SU-DHL-6 (cell line): ENCODE measurements around the gene MAP7.

Source experiments
- H2AFZ ChIP-seq: fragments of 200-600 bp; sonication (generic); 2 replicates; pipeline ENCODE4 v1.6.1; 2014; ENCODE audit warnings: low read depth, mild to moderate bottlenecking, moderate library complexity, mixed read lengths, antibody characterized with exemption, low read length; ENCODE audit not compliant: severe bottlenecking
- H3F3A ChIP-seq: fragments of 200-600 bp; shearing (Covaris generic); 2 replicates; pipeline ENCODE4 v1.6.0; 2016; ENCODE audit warnings: antibody characterized with exemption, mild to moderate bottlenecking; ENCODE audit not compliant: insufficient read depth
- H3K27ac ChIP-seq: fragments of 200-600 bp; sonication (generic); 2 replicates; pipeline ENCODE4 v1.5.1; 2016; ENCODE audit warnings: low read depth, mild to moderate bottlenecking, low read length, moderate library complexity, mixed read lengths
- H3K27me3 ChIP-seq: fragments of 200-600 bp; sonication (generic), shearing (Covaris generic); 2 replicates; pipeline ENCODE4 v1.6.0; 2014; ENCODE audit warnings: mild to moderate bottlenecking, low read length
- H3K36me3 ChIP-seq: fragments of 200-600 bp; sonication (generic); 2 replicates; pipeline ENCODE4 v1.6.1; 2014; ENCODE audit warnings: mild to moderate bottlenecking, low read length, mixed read lengths
- H3K4me2 ChIP-seq: fragments of 300-600, 200-600 bp; shearing (Covaris generic), sonication (generic); 2 replicates; pipeline ENCODE4 v1.6.0; 2014; ENCODE audit warnings: low read length, low read depth, mild to moderate bottlenecking; ENCODE audit not compliant: poor library complexity, severe bottlenecking
- H3K4me3 ChIP-seq: fragments of 200-600 bp; sonication (generic); 2 replicates; pipeline ENCODE4 v1.5.1; 2014; ENCODE audit warnings: antibody characterized with exemption, low read length, mild to moderate bottlenecking, mixed read lengths; ENCODE audit not compliant: insufficient read depth, poor library complexity, severe bottlenecking
- H3K79me2 ChIP-seq: fragments of 200-600 bp; sonication (generic); 2 replicates; pipeline ENCODE4 v1.6.1; 2014; ENCODE audit warnings: mild to moderate bottlenecking, low read length, moderate library complexity; ENCODE audit not compliant: insufficient read depth
- H3K9ac ChIP-seq: fragments of 200-600 bp; sonication (generic); 2 replicates; pipeline ENCODE4 v1.7.0; 2014; ENCODE audit warnings: mild to moderate bottlenecking, low read length
- H3K9me2 ChIP-seq: fragments of 200-600 bp; sonication (generic); replicated peaks from 2 replicates; pipeline ENCODE4 v1.6.1; 2014; ENCODE audit warnings: low read length; ENCODE audit not compliant: insufficient read depth
- H3K9me3 ChIP-seq: fragments of 200-600 bp; sonication (generic); 2 replicates; pipeline ENCODE4 v1.6.1; 2014; ENCODE audit warnings: low read length, mixed read lengths; ENCODE audit not compliant: insufficient read depth
- H4K20me1 ChIP-seq: fragments of 200-600 bp; sonication (generic); 2 replicates; pipeline ENCODE4 v1.6.1; 2014; ENCODE audit warnings: low read depth, mild to moderate bottlenecking, antibody characterized with exemption, low read length, moderate library complexity, mixed read lengths
- CTCF ChIP-seq: fragments of 200-600 bp; sonication (generic); IDR thresholded peaks from one replicate; pipeline ENCODE4 v1.5.1; 2017; ENCODE audit warnings: antibody characterized with exemption, mild to moderate bottlenecking, low read length, moderate library complexity; ENCODE audit not compliant: insufficient read depth, poor library complexity, severe bottlenecking
- EZH2phosphoT487 ChIP-seq: fragments of 200-600 bp; sonication (generic), shearing (Covaris generic); conservative IDR thresholded peaks from 2 replicates; pipeline ENCODE4 v1.6.1; 2018; ENCODE audit warnings: mild to moderate bottlenecking, antibody characterized with exemption, low read length, moderate library complexity, mixed read lengths

The MAP7 gene

DNA sequence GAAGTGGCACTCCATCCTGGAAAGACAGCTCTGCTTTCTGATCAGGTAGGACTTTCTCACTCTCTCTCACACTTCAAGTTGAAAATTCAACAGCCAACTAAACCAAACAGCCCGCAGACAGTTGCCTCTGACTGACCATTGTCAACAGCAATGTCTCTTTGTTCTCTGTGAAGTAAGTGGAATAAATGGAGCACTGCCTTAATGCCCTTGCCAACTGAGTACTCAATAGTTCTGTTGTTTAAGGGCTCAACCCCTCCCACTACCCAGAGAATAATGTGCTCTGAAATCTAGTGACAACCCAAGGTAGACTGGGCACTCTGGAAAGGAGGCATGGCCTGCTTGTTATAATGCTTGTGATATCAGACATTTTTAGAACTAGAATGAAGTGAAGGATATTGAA lies 243.8 kb downstream of the MAP7 start:
- TF ChIP-seq CTCF (no peak), EZH2phosphoT487 (no peak)
- H3K9me2 ChIP-seq, result no peaks in the 10 kb centered on the region
- no peak overlapping the region for H2AFZ ChIP-seq

GRCh38 chr6:136304410-136304809 lies 245.8 kb downstream of the MAP7 start:
- Histone ChIP-seq H3F3A (no peaks in the 10 kb centered on the region), H2AFZ (no peak overlapping the region), H3K79me2 (no peaks in the 10 kb centered on the region), H3K4me2 (no peak overlapping the region), H3K27ac (no peak overlapping the region), H3K36me3 (no peaks in the 10 kb centered on the region), H3K9me2 (no peaks in the 10 kb centered on the region), H3K9ac (no peak overlapping the region), H3K27me3 (no peaks in the 10 kb centered on the region), H3K4me3 (no peak overlapping the region), H3K9me3 (no peaks in the 10 kb centered on the region), H4K20me1 (no peaks in the 10 kb centered on the region)
- TF ChIP-seq CTCF (no peak), EZH2phosphoT487 (no peak)

More for the DNA sequence above, 243.8 kb downstream of the MAP7 start:
- H3K4me3 ChIP-seq, result no peak overlapping the region
- H3K4me2 ChIP-seq, result no peak overlapping the region
- no peaks in the 10 kb centered on the region for H3K9me3 ChIP-seq
- H3K36me3 ChIP-seq, result no peaks in the 10 kb centered on the region
- H3K9ac ChIP-seq, result no peak overlapping the region
- no peaks in the 10 kb centered on the region for H3F3A ChIP-seq
- H3K27me3 ChIP-seq, result no peaks in the 10 kb centered on the region
- H3K27ac ChIP-seq, result no peak overlapping the region
- no peaks in the 10 kb centered on the region for H4K20me1 ChIP-seq
- no peaks in the 10 kb centered on the region for H3K79me2 ChIP-seq

- TF ChIP-seq CTCF (no peak), EZH2phosphoT487 (no peak)
- no peaks in the 10 kb centered on the region for H3K9me3 ChIP-seq
- H3F3A ChIP-seq, result no peaks in the 10 kb centered on the region
- no peak overlapping the region for H3K4me3 ChIP-seq
- H3K27me3 ChIP-seq, result no peaks in the 10 kb centered on the region
- no peaks in the 10 kb centered on the region for H4K20me1 ChIP-seq
- no peak overlapping the region for H3K4me2 ChIP-seq
- H2AFZ ChIP-seq, result no peak overlapping the region
- H3K36me3 ChIP-seq, result no peaks in the 10 kb centered on the region
- no peaks in the 10 kb centered on the region for H3K79me2 ChIP-seq
- no peak overlapping the region for H3K27ac ChIP-seq
- H3K9me2 ChIP-seq, result no peaks in the 10 kb centered on the region
- H3K9ac ChIP-seq, result no peak overlapping the region
Observed at GRCh38 chr6:136303516-136303915, 246.7 kb downstream of the MAP7 start.
